ENCODE results near the gene RBM19.

- no peak for TF ChIP-seq POLR2AphosphoS5 (IDR thresholded peaks at IDR 0.05; ENCODE audit: low read depth)
- no peak for TF ChIP-seq CTCF (IDR thresholded peaks at IDR 0.05; ENCODE audit: insufficient read depth, low read length)
- no peak for TF ChIP-seq REST (IDR thresholded peaks at IDR 0.05; ENCODE audit: insufficient replicate concordance, low read depth)
Observed at GRCh38 chr12:113778432-113779132, 187.5 kb downstream of the RBM19 start.

Data from HL-60 (cell line).